ENCODE measurements around the gene GCDH.
"Not testable (repeated sequence)": the region's sequence is repeated elsewhere in the genome, so short reads cannot be mapped to it uniquely, and the experiment has no call there.

Gene GCDH

DNA sequence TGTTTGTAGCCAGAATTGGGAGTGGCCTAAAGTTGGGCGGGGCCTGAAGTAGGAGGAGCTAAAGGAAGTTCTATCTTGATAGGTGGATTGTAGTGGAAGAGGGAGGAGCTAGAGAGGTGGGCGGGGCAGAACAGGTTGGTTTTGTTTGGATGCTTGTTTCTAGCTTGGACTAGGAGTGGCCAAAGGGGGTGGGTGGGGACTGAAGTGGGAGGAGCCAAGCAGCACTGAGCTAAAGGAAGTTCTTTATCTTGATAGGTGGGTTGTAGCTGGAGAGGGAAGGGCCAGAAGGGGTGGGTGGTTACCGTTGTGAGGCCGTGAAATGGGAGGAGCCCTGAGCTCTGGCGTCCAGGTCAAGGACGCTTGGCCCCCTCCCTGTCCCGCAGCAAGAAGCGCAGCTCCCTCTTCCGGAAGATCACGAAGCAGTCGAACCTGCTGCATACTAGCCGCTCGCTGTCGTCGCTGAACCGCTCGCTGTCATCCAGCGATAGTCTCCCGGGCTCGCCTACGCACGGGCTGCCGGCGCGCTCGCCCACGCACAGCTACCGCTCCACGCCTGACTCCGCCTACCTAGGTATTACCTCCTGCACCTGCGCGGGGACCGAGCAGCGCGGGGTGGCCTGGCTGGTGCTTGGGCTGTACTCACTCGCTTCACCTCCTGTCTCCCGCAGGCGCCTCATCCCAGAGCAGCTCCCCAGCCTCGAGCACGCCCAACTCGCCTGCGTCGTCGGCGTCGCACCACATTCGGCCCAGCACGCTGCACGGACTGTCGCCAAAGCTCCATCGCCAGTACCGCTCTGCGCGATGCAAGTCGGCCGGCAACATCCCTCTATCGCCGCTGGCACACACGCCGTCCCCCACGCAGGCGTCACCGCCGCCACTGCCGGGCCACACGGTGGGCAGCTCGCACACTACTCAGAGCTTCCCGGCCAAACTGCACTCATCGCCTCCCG is 17.7 kb upstream of the GCDH start:
- no peak for DNase-seq

GRCh38 chr19:12873891-12874745 is 16.8 kb upstream of the GCDH start:
- DNase-seq: no peak

GRCh38 chr19:12875086-12875485 is 15.9 kb upstream of the GCDH start:
- no peak for DNase-seq

DNA sequence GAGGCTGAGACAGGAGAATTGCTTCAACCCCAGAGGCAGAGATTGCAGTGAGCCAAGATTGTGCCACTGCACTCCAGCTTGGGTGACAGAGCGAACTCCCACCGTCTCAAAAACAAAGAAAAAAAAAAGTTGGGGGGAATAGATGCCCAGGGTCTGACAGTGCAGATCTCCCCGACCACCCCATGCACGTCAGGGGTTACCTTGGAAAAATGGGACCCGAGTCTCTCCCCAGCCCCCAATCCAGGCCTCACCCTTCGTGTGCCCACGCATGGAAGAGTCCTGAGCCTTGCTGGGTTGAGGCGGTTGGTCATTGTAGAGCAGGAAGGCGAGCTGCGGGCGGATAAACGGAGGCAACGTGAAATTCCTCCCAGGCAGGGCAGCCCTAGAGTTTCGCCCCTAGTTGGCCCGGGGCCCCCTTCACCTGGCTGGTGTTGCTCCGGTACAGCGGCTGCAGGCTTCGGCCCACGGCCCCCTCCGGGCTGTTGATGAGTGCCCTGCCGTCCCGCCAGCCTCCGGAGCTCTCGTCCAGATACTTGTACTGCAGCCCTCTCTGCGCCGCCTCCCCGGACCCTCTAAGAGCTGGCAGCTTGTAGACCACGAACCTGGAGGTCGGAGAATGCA is 10.3 kb upstream of the GCDH start:
- DNase-seq: no peak

DNA sequence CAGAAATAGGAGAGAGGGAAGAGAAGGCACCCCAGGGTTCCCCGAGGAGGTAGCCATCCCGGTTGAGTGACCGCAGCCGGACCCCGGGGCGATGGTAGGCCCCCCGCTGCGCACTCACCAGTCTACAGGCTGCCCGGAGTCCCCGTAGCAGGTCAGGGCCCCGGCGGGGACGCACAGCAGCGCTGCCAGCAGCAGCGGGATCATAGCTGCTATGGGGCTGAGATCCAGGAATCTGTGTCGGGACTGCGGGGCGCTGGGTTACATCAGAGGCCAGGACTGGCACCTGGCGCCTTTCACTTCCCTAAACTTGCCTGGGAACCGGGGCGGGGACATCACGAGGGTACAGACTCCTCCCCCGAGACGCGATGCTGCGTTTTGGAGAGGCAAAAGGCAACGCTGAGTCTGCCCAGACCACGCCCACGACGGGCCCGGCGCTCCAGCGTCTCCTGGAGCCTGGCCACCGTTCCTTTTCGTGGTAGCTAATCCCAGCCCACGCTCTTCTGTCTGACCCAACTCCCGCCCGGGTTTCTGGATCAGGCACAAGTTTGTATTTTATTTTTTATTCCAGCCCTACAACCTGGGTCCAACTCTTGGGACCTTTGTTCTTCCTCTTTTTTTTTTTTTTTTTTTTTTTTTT is 9.7 kb upstream of the GCDH start, which contains the start of gene DNASE2:
TSS of gene DNASE2 (minus strand) at position 278 of the 637 bp plus-strand sequence. CDS start at position 204, 74 bp downstream.
- peak; percentile 83 for DNase-seq

DNA sequence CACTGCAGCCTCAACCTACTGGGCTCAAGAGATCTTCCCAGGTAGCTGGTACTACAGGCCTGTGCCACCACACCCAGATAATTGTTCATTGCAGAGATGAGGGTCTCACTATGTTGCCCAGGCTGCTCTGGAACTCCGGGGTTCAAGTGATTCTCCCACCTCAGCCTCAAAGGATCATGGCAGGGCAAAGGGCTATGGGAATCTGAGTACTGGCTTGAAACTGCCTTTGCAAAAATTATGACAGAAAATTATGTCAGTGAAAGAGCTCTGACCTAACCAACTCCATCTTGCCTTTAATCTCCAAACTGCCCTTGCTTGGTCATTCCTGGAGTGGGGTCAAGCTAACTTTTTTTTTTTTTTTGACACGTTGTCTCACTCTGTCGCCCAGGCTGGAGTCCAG is 8.4 kb upstream of the GCDH start:
- DNase-seq: no peak

GRCh38 chr19:12884202-12884601 is 6.8 kb upstream of the GCDH start:
- no peak for DNase-seq

DNA sequence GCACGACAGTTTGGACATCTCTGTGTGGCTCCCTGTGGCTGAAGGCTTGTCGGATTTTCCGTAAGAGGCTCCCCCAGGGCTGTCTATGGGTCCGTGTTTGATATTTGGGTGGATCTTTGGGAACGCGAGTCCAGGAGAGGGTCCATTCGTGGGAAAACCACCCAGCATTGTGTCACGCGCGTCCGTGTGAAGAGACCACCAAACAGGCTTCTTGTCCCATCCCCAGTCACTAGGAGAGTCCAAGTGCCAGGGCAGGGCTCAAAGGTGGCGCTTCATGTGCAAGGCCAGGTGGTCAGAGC is 6.4 kb upstream of the GCDH start:
- no peak for DNase-seq

- DNase-seq: no peak
Observed at GRCh38 chr19:12884926-12885748, 5.8 kb upstream of the GCDH start.

DNA sequence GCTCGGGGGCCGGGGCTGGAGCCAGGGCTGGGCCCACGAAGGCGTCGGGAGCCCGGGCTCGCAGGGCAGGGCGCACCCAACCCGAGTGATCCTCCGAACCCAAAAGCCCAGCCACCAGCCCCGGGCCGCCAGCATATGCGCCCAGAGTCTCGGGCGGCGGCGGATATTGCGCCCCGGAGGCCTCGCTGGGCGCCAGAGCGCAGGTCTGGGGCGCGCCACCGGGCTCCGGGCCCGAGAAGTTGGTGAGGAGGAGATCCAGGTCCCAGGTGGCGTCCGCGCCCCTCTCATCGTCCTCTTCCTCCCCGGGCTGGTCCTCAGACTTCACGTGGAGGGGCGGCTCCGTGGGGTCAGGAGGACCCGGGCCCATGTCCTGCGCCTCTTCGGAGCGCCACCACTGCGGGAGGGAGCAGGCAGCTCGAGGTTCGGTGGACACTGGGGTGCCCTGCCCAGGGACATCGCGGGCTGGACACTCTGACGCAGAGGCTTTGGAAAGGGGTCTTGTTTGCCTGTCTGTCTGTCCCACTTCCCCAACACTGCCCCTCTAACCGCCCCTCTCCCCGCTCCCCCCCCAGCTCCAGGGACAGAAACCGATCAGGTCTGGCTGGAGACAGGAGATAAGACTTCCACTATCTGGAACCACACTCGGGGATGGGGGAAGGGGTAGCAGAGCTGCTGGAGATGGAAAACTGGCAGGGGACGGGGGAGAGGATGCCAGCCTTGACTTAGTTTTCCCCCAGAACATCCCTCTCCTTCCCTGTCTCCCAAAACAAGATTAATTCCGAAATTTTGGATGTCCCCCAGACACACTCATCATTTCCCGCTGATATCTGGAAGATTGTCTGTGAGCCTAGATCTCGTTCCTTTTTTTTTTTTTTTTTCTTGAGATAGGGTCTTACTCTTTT is 5.0 kb upstream of the GCDH start:
- DNase-seq: no peak

GRCh38 chr19:12886651-12886968 is 4.3 kb upstream of the GCDH start:
- no peak for DNase-seq

DNA sequence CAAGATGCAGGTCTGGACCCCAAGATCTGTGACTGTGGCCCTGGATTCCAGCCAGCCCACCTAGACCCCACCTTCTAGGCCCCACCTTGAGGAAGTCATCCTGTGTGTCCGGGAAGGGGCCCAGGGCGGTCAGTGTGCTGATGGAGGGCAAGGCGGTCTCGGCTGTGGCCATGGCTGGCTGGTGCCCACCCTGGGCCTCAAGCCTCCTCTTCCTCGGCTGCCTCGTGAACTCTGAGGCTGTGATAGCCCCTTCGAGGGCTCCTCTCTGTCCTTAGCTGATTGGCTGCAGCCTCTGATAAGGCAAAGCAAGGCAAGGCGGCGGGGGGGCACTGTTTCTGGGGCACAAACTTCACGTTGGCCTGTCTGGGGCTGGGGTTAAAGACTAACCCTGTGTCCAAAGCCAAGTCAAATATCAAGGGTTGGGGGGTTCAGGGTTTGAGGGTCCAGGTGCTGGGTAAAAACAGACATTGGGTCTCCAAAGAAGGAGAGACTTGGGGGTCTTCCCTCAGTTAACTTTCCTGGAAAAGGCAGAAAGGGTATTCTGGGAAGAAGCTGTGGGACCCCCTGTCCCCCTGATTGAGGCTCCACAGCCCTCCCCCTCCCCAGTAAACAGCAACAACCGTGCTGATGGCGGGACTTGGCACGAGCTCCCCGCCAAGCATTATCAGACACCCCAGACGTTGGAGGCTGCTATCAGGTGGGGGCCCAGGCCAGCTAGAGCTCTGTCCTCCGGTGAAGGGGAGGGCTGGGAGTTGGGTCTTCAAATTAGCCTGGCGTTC is 3.8 kb upstream of the GCDH start, which contains the start of gene KLF1:
TSS of gene KLF1 (minus strand) at position 233 of the 779 bp plus-strand sequence. CDS start at position 172, 61 bp downstream.
- DNase-seq: no peak

GRCh38 chr19:12888006-12888603 is 2.9 kb upstream of the GCDH start:
- DNase-seq: no peak

GRCh38 chr19:12890299-12890786 is 617 bp upstream of the GCDH start:
- DNase-seq: not testable (repeated sequence)

DNA sequence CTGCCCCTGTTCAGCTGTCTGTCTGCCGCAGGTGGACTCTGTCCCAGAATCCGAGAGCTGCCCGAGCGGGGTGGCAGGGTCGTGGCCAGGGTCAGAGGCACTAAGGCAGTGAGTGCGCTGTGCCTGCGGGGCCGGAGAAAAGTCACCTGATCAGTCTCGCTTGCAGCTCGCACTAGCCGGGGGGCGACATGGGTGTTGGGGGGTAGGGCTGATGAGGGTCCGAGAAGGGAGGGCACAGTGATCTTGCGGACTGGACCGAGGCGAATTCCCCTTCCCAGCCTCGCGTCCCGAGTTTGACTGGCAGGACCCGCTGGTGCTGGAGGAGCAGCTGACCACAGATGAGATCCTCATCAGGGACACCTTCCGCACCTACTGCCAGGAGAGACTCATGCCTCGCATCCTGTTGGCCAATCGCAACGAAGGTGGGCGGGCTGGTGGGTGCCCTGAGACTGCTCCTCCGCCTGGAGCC is 627 bp downstream of the GCDH start:
- DNase-seq: no peak

GRCh38 chr19:12893582-12893981 is 2.6 kb downstream of the GCDH start:
- DNase-seq: no peak

DNA sequence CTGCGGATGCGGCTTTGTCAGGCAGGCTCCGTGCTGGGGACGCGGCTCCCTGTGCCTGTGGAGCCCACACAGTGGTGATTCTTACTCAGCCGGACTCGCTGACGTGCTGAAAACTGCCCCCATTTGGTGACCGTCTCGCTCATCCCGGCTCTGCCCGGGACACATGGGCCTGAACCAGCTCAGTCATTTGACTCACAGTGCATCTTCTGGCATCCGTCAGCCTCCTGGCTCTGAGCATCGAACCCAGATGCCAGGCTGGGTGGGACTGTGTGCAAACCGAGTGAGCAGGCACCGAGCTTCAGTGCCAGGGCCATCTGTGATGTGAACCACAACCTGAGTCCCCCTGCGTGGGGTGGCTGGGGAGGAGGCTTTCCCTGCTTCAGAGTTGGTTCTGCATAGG is 5.5 kb downstream of the GCDH start:
- no peak for DNase-seq

GRCh38 chr19:12899891-12900518 is 9.0 kb downstream of the GCDH start:
- DNase-seq: no peak

DNA sequence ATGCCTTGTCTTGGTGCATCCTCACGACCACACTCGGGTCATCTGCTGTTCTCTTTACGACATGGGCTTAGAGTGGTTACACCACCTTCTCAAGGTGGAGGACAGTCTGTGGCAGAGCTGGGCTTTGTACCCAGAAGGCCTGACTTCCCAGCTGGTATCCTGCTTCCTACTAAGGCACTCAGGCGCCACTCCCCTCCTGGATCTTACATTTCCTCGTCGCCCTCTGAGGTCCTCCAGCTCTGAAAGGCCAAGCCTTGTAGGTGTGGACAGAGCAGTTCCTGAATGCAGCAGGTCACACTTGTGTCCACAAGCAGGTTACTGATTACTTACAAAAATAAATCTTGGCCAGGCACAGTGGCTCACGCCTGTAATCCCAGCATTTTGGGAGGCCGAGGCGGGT is 16.2 kb downstream of the GCDH start:
- DNase-seq: no peak
